NCI-H1694 (cell line): ENCODE data around the gene COL6A1.
"Not testable (repeated sequence)": the region's sequence is repeated elsewhere in the genome, so short reads cannot be mapped to it uniquely, and the experiment has no call there.

Experiments
- DNase-seq: peaks from one replicate; lab custom pipeline; 2025; lab: John Stamatoyannopoulos, UW

COL6A1 gene

GRCh38 chr21:45947296-45947695 lies 34.3 kb upstream of the COL6A1 start:
- DNase-seq: no peak

GRCh38 chr21:45947716-45948255 lies 33.8 kb upstream of the COL6A1 start:
- DNase-seq: no peak

DNA sequence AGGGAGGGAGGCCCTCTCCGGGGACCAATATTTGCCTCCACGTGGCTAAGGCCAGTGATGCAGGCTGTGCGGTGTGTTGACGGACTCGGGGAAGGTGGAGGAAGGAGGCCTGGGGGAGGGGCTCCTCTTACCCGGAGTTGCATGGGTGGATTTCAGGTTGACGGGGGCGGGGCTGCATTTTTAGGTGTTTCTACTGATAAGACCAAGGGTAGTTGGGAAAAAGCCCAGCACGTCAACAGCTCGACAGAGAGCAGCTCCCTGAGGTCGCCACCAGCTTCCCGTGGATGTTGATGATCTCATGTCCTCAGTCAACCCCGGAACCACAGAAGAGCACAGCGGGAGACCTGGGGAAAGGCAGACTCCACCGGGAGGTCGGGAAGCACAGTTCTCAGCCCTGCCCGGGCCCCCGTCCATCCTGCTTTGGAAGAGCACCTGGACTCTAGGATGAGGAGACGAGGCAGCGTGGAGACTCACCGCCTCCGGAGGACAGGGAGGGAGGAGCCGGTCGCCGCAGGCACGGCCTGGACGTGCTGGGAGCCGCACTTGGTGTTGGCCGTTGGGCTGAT lies 32.9 kb upstream of the COL6A1 start:
- DNase-seq: no peak

- no peak for DNase-seq
Measured at GRCh38 chr21:45949928-45950739, 31.4 kb upstream of the COL6A1 start.

- DNase-seq: no peak
Measured at GRCh38 chr21:45950740-45951515, 30.6 kb upstream of the COL6A1 start.

DNA sequence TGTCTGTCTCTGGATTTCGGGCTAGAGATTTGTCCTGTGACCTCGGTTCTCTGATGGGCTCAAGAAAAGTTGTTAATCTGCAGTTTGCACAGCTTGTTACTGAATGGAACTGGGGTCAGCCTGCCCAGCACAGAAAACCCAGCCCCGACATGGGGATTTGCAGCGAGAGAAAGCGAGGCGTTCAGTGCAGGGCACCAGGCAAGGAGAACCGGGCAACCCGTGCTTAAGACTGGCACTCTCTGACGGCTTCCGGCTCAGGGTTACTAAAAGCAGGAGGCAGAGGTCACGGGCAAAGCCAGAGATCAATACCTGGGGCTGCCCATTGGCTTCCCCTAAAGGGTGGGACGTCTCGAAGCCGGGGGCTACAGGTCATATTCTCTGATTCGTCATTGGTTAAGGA lies 29.9 kb upstream of the COL6A1 start:
- DNase-seq: no peak

- DNase-seq: not testable (repeated sequence)
Measured at GRCh38 chr21:45952527-45952926, 29.0 kb upstream of the COL6A1 start.

DNA sequence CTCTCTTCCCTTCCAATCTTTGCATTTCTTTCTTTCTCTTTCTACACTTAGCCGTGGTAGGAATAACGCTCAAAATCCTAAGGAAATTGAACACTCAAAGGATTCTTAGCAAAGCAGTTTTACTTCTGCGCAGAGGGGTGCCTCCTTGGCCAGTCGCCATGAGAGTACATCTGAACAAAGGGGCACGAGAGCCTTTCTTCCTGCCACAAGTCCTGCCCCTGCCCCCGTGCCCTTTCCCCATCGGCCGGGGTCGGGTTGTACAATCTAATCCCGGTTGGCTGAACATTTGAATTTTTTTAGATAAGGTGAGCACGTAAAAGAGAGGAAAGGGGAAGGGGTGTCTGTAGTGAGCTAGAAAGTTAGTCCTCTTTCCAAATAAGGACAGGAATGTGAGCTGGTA lies 28.6 kb upstream of the COL6A1 start:
- DNase-seq: no peak

- DNase-seq: no peak
Measured at GRCh38 chr21:45954261-45954660, 27.3 kb upstream of the COL6A1 start.

DNA sequence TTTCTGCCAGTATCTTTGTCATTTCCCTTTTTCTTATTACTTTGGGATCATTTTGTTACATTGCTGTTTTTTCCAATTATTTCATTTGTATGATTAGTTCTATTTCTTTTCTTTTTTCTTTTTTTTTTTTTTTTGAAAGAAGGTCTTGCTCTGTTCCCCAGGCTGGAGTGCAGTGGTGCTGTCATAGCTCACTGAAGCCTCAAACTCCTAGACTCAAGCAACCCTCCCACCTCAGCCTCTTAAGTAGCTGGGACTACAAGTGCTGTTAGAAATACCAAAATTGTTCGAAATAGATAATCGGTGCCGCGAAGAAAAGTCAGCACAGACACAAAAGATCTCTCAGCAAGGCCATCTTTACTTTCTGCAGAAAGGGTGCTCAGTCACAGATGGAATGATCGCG lies 26.6 kb upstream of the COL6A1 start:
- no peak for DNase-seq

DNA sequence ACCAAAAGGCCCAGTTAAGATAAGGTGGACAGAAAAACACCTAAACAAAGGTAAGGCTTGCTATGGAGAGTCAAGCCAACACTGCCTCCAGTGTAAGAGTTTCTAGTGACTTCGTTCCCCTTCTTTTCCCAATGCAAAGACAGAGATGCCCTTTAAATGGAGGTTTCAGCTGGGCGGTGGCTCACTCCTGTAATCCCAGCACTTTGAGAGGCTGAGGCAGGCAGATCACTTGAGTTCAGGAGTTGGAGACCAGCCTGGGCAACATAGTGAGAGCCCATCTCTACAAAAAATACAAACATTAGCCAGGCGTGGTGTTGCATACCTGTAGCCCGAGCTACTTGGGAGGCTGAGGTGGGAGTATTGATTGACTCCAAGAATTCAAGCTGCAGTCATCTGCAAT lies 24.0 kb upstream of the COL6A1 start:
- no peak for DNase-seq

DNA sequence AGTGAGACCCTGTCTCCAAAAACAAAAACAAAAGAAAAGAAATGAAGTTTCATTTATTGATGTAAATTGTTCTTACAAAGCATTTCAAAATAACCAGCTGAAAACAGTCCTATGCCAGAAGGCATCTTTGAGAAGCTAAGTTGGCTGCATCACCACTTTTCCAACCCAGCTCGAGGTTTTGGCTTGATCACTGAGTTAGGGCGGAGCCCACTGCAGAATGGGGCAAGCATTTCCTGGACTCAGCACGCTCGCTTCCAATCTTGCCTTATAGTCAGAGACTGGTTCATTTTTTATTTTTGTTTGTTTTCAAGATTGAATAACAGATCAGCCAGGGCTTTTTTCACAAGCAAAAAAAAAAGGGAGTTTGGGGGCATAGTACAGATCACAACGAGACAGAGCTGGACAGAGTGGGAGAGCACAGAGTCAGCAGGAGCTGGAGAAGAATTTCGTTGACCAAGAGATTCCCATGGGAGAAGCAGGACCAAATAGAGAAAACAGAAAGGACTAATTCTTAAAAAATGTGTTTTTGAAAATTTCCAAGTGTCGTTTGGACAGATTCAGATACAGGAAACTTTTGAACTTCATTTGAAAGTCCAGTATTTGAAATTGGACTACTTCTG lies 23.5 kb upstream of the COL6A1 start:
- DNase-seq: no peak

DNA sequence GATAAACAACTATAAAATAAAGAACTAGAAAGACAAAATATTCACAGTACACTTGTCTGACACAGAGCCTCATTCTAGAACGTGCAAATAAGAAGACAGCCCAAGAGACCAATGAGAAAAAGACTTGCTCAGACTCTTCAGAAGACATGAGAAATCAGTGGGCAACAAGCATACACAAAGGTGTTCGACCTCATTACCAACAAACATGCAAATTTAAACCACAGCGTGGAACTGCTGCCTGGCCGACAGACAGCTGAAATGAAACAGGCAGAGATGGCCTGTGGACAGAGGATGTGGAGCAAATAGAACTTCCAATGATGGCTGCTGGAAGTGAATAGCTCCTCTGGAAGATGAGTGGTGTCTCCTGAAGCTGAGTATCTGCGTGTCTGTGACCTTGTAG lies 22.4 kb upstream of the COL6A1 start:
- no peak for DNase-seq

GRCh38 chr21:45959779-45960390 lies 21.7 kb upstream of the COL6A1 start:
- no peak for DNase-seq

DNA sequence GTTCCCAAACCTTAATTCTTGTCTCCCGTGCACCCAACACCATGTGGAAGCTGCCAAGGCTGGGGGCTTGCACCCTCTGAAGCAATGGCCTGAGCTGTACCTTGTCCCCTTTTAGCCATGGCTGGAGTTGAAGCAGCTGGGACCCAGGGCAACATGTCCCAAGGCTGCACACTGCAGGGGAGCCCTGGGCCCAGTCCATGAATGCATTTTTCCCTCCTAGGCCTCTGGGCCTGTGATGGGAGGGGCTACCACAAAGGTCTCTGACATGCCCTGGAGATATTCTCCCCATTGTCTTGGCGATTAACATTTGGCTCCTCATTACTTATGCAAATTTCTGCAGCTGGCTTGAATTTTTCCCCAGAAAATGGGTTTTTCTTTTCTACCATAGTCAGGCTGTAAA lies 20.2 kb upstream of the COL6A1 start:
- not testable (repeated sequence) for DNase-seq

GRCh38 chr21:45962531-45963231 lies 18.9 kb upstream of the COL6A1 start:
- DNase-seq: no peak

DNA sequence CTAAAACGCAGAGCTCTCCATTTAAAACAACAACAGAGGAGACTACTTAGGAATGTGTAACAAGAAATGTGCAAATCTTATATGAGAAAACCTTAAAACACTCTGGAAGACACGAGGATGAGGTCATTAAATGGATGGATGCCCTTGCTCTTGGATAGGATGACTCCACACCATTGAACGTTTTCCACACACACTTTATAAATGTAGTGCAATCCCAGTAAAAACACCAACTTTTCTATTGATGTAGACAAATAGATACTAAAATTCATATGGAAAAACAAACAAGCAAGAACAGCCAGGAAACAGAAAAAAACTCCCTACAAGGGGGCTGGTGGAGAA lies 18.4 kb upstream of the COL6A1 start:
- DNase-seq: no peak

DNA sequence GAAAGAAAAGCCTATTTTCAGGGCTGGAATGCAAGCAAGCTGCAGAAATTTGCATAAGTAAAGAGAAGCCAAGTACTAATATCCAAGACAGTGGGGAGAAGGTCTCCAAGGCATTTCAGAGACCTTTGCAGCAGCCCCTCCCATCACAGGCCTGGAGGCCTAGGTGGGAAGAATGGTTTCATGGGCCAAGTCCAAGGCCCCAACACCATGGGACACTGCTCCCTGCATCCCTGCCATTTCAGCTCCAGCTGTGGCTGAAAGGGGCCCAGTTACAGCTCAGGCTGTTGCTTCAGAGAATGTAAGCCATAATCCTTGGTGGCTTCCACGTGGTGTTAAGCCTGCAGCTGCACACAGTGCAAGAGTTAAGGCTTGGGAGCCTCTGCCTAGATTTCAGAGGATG lies 16.9 kb upstream of the COL6A1 start:
- DNase-seq: no peak

GRCh38 chr21:45965084-45965809 lies 16.3 kb upstream of the COL6A1 start:
- DNase-seq: no peak

- DNase-seq: no peak
Measured at GRCh38 chr21:45966791-45967394, 14.7 kb upstream of the COL6A1 start.
